Measurements from ENCODE around the gene PLSCR3. TPM values are rescaled to one million over a fixed set of nuclear protein-coding genes. Genes with fewer than 3 reads are reported as not detected.

PLSCR3 gene
- total RNA-seq, 2 donors from 2014 or later: 11.0 to 12.0 TPM

DNA sequence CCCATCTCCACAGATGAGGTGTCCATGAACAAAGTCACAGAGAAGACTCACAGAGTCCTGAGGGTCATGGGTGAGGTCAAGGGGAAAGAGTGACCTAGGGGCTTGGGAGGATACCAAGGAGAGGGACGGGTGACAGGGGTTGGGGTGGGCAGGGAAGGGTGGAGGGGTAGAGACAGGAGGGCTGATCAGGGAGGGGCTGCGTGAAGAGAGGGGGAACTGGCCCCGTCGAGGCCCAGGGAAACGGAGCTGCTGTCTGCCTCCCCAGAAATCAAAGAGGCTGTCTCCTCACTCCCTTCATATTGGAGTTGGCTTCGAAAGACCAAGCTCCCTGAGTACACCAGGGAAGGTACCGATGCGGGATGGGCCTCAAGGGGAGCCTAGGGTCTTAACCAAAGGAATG is 38.8 kb downstream of the PLSCR3 start:
- peaks cover 11% of the 10 kb centered on the region for H3K4me1 ChIP-seq
- H3K9ac ChIP-seq (ENCODE audit: low read depth in 2 of 2, low read length in 2 of 2): peak overlapping the region in 1 of 2 donors; percentile 44
- H3K36me3 ChIP-seq: no peaks in the 10 kb centered on the region
- intact Hi-C loops (cut with DNase I): loop anchor here (5.0 to 10.0 kb wide), 3 partner anchors 82 to 209 kb away; partner anchors contain the start of genes FGF11, SENP3 and TMEM102
- no peaks in the 10 kb centered on the region for H3K27me3 ChIP-seq
- no peak overlapping the region for H3K4me3 ChIP-seq
- DNase-seq: no peak
- TF ChIP-seq, protein P1, sequence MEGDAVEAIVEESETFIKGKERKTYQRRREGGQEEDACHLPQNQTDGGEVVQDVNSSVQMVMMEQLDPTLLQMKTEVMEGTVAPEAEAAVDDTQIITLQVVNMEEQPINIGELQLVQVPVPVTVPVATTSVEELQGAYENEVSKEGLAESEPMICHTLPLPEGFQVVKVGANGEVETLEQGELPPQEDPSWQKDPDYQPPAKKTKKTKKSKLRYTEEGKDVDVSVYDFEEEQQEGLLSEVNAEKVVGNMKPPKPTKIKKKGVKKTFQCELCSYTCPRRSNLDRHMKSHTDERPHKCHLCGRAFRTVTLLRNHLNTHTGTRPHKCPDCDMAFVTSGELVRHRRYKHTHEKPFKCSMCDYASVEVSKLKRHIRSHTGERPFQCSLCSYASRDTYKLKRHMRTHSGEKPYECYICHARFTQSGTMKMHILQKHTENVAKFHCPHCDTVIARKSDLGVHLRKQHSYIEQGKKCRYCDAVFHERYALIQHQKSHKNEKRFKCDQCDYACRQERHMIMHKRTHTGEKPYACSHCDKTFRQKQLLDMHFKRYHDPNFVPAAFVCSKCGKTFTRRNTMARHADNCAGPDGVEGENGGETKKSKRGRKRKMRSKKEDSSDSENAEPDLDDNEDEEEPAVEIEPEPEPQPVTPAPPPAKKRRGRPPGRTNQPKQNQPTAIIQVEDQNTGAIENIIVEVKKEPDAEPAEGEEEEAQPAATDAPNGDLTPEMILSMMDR (IDR thresholded peaks at IDR 0.05): no peak
- H3K27ac ChIP-seq: peak overlapping the region; percentile 47
- H3K9me3 ChIP-seq: no peaks in the 10 kb centered on the region

DNA sequence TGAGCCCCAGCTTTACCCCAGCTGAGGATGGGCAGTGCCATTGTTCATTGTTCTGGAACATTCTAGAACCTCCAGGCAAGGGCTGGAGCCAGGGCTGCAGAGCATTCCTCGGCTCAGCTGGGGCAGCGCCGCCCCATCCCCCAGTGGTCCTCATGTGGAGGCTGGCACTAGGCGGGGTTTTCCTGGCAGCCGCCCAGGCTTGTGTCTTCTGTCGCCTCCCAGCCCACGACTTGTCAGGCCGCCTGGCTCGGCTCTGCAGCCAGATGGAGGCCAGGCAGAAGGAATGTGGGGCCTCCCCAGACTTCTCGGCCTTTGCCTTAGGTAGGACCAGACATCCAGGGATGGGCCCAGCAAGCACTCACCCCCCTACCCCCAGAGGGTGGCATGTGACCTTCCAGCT is 39.3 kb downstream of the PLSCR3 start, which contains the start of gene TMEM95:
Gene TMEM95, plus strand, starts transcription at position 104 of the 400 bp plus-strand sequence. Its CDS starts 49 bp downstream, at position 153.
- intact Hi-C loops (cut with DNase I): loop anchor here (5.0 to 10.0 kb wide), 3 partner anchors 82 to 210 kb away; partner anchors contain the start of genes FGF11, SENP3 and TMEM102
- Histone ChIP-seq H3K36me3 (no peaks in the 10 kb centered on the region), H3K4me3 (no peak within 1 kb of the TSS), H3K27me3 (no peaks in the 10 kb centered on the region), H3K9me3 (no peaks in the 10 kb centered on the region), H3K27ac (peak within 1 kb of the TSS; percentile 47), H3K4me1 (peaks cover 14% of the 10 kb centered on the region), H3K9ac (ENCODE audit: low read depth in 2 of 2, low read length in 2 of 2) (peak within 1 kb of the TSS; percentile 23 to 44)
- TF ChIP-seq, protein P1 (IDR thresholded peaks at IDR 0.05): no peak
- peak; percentile 41 for DNase-seq

DNA sequence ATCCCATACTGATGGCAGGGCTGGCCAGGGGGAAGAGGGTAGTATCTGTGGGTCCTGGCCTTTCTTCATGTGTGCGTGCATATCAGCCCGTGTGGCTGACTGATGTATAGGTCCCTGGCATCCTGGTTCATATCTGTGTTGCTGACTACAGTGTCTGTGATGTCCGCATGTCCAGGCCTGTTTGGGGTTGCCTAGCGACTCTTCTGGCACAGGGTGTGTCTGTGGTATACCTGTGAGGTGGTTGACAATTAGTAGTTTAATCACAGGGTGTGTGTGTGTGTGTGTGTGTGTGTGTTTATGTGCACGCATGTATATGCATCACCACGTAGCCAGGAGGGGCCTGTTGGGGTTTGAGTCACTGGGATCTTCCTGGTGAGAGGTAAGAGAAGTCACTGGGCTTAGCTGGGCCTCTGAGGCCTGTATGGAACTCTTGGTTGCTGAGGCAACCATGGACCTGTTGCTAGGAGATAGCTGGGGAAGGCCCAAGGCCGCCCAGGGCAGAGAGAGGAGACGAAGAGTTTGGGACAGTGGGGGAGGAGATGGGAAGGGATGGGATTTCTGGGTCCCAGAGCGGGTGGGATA is 40.0 kb downstream of the PLSCR3 start:
- no peak overlapping the region for H3K4me3 ChIP-seq
- H3K9ac ChIP-seq (ENCODE audit: low read depth in 2 of 2, low read length in 2 of 2): peak overlapping the region in 1 of 2 donors; percentile 23
- no peaks in the 10 kb centered on the region for H3K9me3 ChIP-seq
- H3K27ac ChIP-seq: no peak overlapping the region
- no peaks in the 10 kb centered on the region for H3K36me3 ChIP-seq
- intact Hi-C loops (cut with DNase I): loop anchor here (10.0 kb wide), 2 partner anchors 160 to 210 kb away; partner anchors contain the start of gene SENP3
- TF ChIP-seq, protein P1 (IDR thresholded peaks at IDR 0.05): no peak
- peaks cover 14% of the 10 kb centered on the region for H3K4me1 ChIP-seq
- no peaks in the 10 kb centered on the region for H3K27me3 ChIP-seq
- peak; percentile 32 for DNase-seq

DNA sequence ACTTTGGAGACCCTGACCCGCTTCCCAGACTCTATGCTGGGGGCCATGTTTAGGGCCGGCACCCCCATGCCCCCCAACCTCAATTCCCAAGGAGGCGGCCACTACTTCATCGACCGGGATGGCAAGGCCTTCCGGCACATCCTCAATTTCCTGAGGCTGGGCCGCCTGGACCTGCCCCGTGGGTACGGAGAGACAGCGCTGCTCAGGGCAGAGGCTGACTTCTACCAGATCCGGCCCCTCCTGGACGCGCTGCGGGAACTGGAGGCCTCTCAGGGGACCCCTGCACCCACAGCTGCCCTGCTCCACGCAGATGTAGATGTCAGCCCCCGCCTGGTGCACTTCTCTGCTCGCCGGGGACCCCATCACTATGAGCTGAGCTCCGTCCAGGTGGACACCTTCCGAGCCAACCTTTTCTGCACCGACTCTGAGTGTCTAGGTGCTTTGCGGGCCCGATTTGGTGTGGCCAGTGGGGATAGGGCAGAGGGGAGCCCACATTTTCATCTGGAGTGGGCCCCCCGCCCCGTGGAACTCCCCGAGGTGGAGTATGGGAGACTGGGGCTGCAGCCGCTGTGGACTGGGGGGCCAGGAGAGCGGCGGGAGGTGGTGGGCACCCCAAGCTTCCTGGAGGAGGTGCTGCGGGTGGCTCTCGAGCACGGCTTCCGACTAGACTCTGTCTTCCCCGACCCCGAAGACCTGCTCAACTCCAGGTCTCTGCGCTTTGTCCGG is 41.3 kb downstream of the PLSCR3 start:
- Histone ChIP-seq H3K36me3 (no peaks in the 10 kb centered on the region), H3K4me3 (peak overlapping the region; percentile 79), H3K9ac (ENCODE audit: low read depth in 2 of 2, low read length in 2 of 2) (peak overlapping the region; percentile 84 to 98), H3K9me3 (no peaks in the 10 kb centered on the region), H3K4me1 (peaks cover 14% of the 10 kb centered on the region), H3K27ac (peak overlapping the region; percentile 99), H3K27me3 (no peaks in the 10 kb centered on the region)
- no peak for DNase-seq
- intact Hi-C loops (cut with DNase I): loop anchor here (10.0 kb wide), 2 partner anchors 162 to 212 kb away; partner anchors contain the start of gene SENP3
- TF ChIP-seq, protein P1 (IDR thresholded peaks at IDR 0.05): no peak

GRCh38 chr17:7352503-7352889 is 41.8 kb downstream of the PLSCR3 start:
- Histone ChIP-seq H3K9ac (ENCODE audit: low read depth in 2 of 2, low read length in 2 of 2) (peak overlapping the region; percentile 84 to 98), H3K27me3 (no peaks in the 10 kb centered on the region), H3K27ac (peak overlapping the region; percentile 99), H3K9me3 (no peaks in the 10 kb centered on the region), H3K4me3 (peak overlapping the region; percentile 79), H3K4me1 (peaks cover 14% of the 10 kb centered on the region), H3K36me3 (no peaks in the 10 kb centered on the region)
- intact Hi-C loops (cut with DNase I): loop anchor here (10.0 kb wide), 2 partner anchors 162 to 212 kb away; partner anchors contain the start of gene SENP3
- TF ChIP-seq, protein P1 (IDR thresholded peaks at IDR 0.05): peak; percentile 37
- DNase-seq: no peak

Measured in colonic mucosa (tissue), 4 donors.